AG04449 (cell line): Measurements from ENCODE around the gene PRRT4.

Experiments
- CTCF ChIA-PET: fragments of 350-600 bp; formaldehyde crosslinking; extraction: SDS; loops from one replicate; lab custom pipeline; 2021; ENCODE audit warnings: antibody characterized with exemption; lab: Yijun Ruan, JAX
- POLR2A ChIA-PET: fragments of 400-600, 350-600 bp; formaldehyde crosslinking; extraction: SDS; loops from one replicate; lab custom pipeline; 2020; ENCODE audit warnings: antibody characterized with exemption, inconsistent platforms; lab: Yijun Ruan, JAX
- DNase-seq: peaks from one replicate; pipeline ENCODE4 v3.0.0-alpha.2; 2010; ENCODE audit warnings: low read depth, low spot score
- H3K4me3 ChIP-seq: 2 replicates; pipeline ENCODE4 v1.5.1; 2011; ENCODE audit warnings: low read depth, mild to moderate bottlenecking, control low read depth, low read length
- CTCF ChIP-seq: IDR thresholded peaks from one replicate; pipeline ENCODE4 v1.5.1; 2011; ENCODE audit warnings: mild to moderate bottlenecking, moderate library complexity, low read length, control low read depth, inconsistent platforms; ENCODE audit not compliant: insufficient read depth; ENCODE audit errors: missing control alignments

PRRT4 gene

GRCh38 chr7:128361411-128362379 lies at the start of gene PRRT4:
TSS of gene PRRT4 (minus strand) at chr7:128361690.
- CTCF ChIA-PET: interaction anchor here (0.6 to 5.2 kb wide), 5 partner anchors 12 to 26 kb away, joined by 3 to 47 read pairs (median 5); no protein-coding TSS in a partner anchor
- POLR2A ChIA-PET: interaction anchor here (1.5 kb wide), 1 partner anchor 18 kb away, joined by 5 read pairs; the partner anchor contains the start of gene RBM28
- TF ChIP-seq CTCF: no peak
- peak within 1 kb of the TSS; percentile 46 for H3K4me3 ChIP-seq
- DNase-seq: no peak

GRCh38 chr7:128410451-128410753 lies 48.9 kb upstream of the PRRT4 start:
- CTCF ChIA-PET: interaction anchor here (0.9 to 6.1 kb wide), 7 partner anchors 15 to 63 kb away, joined by 3 to 93 read pairs (median 4); no protein-coding TSS in a partner anchor
- POLR2A ChIA-PET: interaction anchor here (1.4 kb wide), 1 partner anchor 45 kb away, joined by 4 read pairs; the partner anchor contains the start of gene HILPDA
- peak overlapping the region; percentile 85 for H3K4me3 ChIP-seq
- TF ChIP-seq CTCF: no peak
- no peak for DNase-seq

- no peak for TF ChIP-seq CTCF
- POLR2A ChIA-PET: interaction anchor here (1.0 to 1.4 kb wide), 3 partner anchors 12 to 46 kb away, joined by 3 to 4 read pairs (median 4); partner anchors contain the start of gene HILPDA
- CTCF ChIA-PET: interaction anchor here (0.9 to 6.1 kb wide), 11 partner anchors 9 to 63 kb away, joined by 3 to 93 read pairs (median 5); no protein-coding TSS in a partner anchor
- peak within 1 kb of the TSS; percentile 85 for H3K4me3 ChIP-seq
- no peak for DNase-seq
Measured at GRCh38 chr7:128409596-128410450, 48.3 kb upstream of the PRRT4 start, which contains the start of gene IMPDH1. TSS of gene IMPDH1 (minus strand) at chr7:128409982. CDS start at chr7:128409901, 81 bp downstream.

- peak overlapping the region; percentile 85 for H3K4me3 ChIP-seq
- POLR2A ChIA-PET: interaction anchor here (1.0 to 1.4 kb wide), 3 partner anchors 11 to 47 kb away, joined by 3 to 4 read pairs (median 4); partner anchors contain the start of gene HILPDA
- CTCF ChIA-PET: interaction anchor here (0.8 to 6.1 kb wide), 11 partner anchors 7 to 64 kb away, joined by 3 to 93 read pairs (median 7); no protein-coding TSS in a partner anchor
- no peak for DNase-seq
- no peak for TF ChIP-seq CTCF
Measured at GRCh38 chr7:128408709-128409595, 47.5 kb upstream of the PRRT4 start.
